Sigmoid colon (tissue), 4 donors: ENCODE measurements around the gene DMBT1.

ENCODE experiments used
- EP300 ChIP-seq, 4 donors: sonication (generic); formaldehyde crosslinking; IDR thresholded peaks; one replicate each; pipeline ENCODE4 v1.6.1; 2017; ENCODE audit warnings: antibody characterized with exemption in 4 of 4
- POLR2A ChIP-seq, 2 donors: fragments of 450-650 bp; IDR thresholded peaks; one replicate each; pipeline ENCODE4 v1.6.1; 2016; ENCODE audit warnings: antibody characterized with exemption in 2 of 2, mild to moderate bottlenecking in 2 of 2, moderate library complexity in 2 of 2
- POLR2AphosphoS5 ChIP-seq, 4 donors: sonication (generic); formaldehyde crosslinking; IDR thresholded peaks; one replicate each; pipeline ENCODE4 v1.6.1; 2017; ENCODE audit warnings: antibody characterized with exemption in 4 of 4
- TF ChIP-seq, protein P1 (sequence below), 4 experiments: fragments of 450-650 bp in 3 of 4; fragments of 200-600 bp in 1 of 4; IDR thresholded peaks; one replicate each; pipeline ENCODE4 v1.5.1; 2016 to 2019; ENCODE audit warnings: antibody characterized with exemption in 4 of 4, mild to moderate bottlenecking in 3 of 4, moderate library complexity in 2 of 4

- TF ChIP-seq, protein P1, sequence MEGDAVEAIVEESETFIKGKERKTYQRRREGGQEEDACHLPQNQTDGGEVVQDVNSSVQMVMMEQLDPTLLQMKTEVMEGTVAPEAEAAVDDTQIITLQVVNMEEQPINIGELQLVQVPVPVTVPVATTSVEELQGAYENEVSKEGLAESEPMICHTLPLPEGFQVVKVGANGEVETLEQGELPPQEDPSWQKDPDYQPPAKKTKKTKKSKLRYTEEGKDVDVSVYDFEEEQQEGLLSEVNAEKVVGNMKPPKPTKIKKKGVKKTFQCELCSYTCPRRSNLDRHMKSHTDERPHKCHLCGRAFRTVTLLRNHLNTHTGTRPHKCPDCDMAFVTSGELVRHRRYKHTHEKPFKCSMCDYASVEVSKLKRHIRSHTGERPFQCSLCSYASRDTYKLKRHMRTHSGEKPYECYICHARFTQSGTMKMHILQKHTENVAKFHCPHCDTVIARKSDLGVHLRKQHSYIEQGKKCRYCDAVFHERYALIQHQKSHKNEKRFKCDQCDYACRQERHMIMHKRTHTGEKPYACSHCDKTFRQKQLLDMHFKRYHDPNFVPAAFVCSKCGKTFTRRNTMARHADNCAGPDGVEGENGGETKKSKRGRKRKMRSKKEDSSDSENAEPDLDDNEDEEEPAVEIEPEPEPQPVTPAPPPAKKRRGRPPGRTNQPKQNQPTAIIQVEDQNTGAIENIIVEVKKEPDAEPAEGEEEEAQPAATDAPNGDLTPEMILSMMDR (IDR thresholded peaks at IDR 0.05), result no peak
- TF ChIP-seq POLR2AphosphoS5 (IDR thresholded peaks at IDR 0.05) (no peak), POLR2A (IDR thresholded peaks at IDR 0.05) (no peak), EP300 (IDR thresholded peaks at IDR 0.05) (no peak)
These were observed 86.2 kb downstream of the DMBT1 start for GRCh38 chr10:122646511-122647382.
